ENCODE results near the gene GPATCH4. TPM values are rescaled to one million over a fixed set of nuclear protein-coding genes. Genes with fewer than 3 reads are reported as not detected.
A peak's percentile ranks its signal among the peaks of the same experiment; 100 is the strongest.
"Not testable (repeated sequence)": the region's sequence is repeated elsewhere in the genome, so short reads cannot be mapped to it uniquely, and the experiment has no call there.

The GPATCH4 gene
- total RNA-seq, 1 donor from 2014 or later: 104 TPM

- intact Hi-C loops (cut with micrococcal nuclease): loop anchor here (5.0 kb wide), 2 partner anchors 83 to 187 kb away; partner anchors contain the start of gene CRABP2
- Mint-ChIP-seq H3K9me3 (no peaks in the 10 kb centered on the region), H3K36me3 (ENCODE audit: low read depth) (no peaks in the 10 kb centered on the region), H3K4me3 (no peak overlapping the region), H3K27ac (no peak overlapping the region), H3K4me1 (ENCODE audit: low read depth) (peaks cover 8% of the 10 kb centered on the region), H3K27me3 (ENCODE audit: insufficient read depth) (peaks cover 76% of the 10 kb centered on the region)
- no peak for DNase-seq (ENCODE audit: low spot score)
These were observed 22.9 kb upstream of the GPATCH4 start for GRCh38 chr1:156623946-156624813.

- Mint-ChIP-seq H3K4me3 (no peak overlapping the region), H3K9me3 (no peaks in the 10 kb centered on the region), H3K27ac (no peak overlapping the region), H3K36me3 (ENCODE audit: low read depth) (no peaks in the 10 kb centered on the region), H3K4me1 (ENCODE audit: low read depth) (peaks cover 8% of the 10 kb centered on the region), H3K27me3 (ENCODE audit: insufficient read depth) (peaks cover 73% of the 10 kb centered on the region)
- DNase-seq (ENCODE audit: low spot score): no peak
- intact Hi-C loops (cut with micrococcal nuclease): loop anchor here (5.0 kb wide), 2 partner anchors 85 to 185 kb away; partner anchors contain the start of gene CRABP2
These were observed 21.5 kb upstream of the GPATCH4 start for GRCh38 chr1:156622581-156623297.

- H3K36me3 Mint-ChIP-seq (ENCODE audit: low read depth): no peaks in the 10 kb centered on the region
- intact Hi-C loops (cut with micrococcal nuclease): loop anchor here (1.0 kb wide), 1 partner anchor 10 kb away; no protein-coding TSS in a partner anchor
- no peaks in the 10 kb centered on the region for H3K4me1 Mint-ChIP-seq (ENCODE audit: low read depth)
- no peak overlapping the region for H3K27ac Mint-ChIP-seq
- peaks cover 72% of the 10 kb centered on the region for H3K27me3 Mint-ChIP-seq (ENCODE audit: insufficient read depth)
- DNase-seq (ENCODE audit: low spot score): no peak
- no peaks in the 10 kb centered on the region for H3K9me3 Mint-ChIP-seq
- no peak overlapping the region for H3K4me3 Mint-ChIP-seq
These were observed 18.3 kb upstream of the GPATCH4 start for GRCh38 chr1:156619582-156619955.

GRCh38 chr1:156618853-156619581 is 17.7 kb upstream of the GPATCH4 start, which contains the start of gene HAPLN2:
TSS of gene HAPLN2 (plus strand) at chr1:156619415. CDS start at chr1:156623491, 4,076 bp downstream.
- no peak within 1 kb of the TSS for H3K27ac Mint-ChIP-seq
- H3K4me1 Mint-ChIP-seq (ENCODE audit: low read depth): no peaks in the 10 kb centered on the region
- H3K27me3 Mint-ChIP-seq (ENCODE audit: insufficient read depth): peaks cover 75% of the 10 kb centered on the region
- H3K36me3 Mint-ChIP-seq (ENCODE audit: low read depth): no peaks in the 10 kb centered on the region
- no peaks in the 10 kb centered on the region for H3K9me3 Mint-ChIP-seq
- no peak within 1 kb of the TSS for H3K4me3 Mint-ChIP-seq
- no peak for DNase-seq (ENCODE audit: low spot score)
- intact Hi-C loops (cut with micrococcal nuclease): loop anchor here (1.0 kb wide), 1 partner anchor 10 kb away; no protein-coding TSS in a partner anchor

GRCh38 chr1:156616463-156616862 is 15.2 kb upstream of the GPATCH4 start:
- Mint-ChIP-seq H3K27me3 (ENCODE audit: insufficient read depth) (peaks cover 68% of the 10 kb centered on the region), H3K4me3 (no peak overlapping the region), H3K36me3 (ENCODE audit: low read depth) (no peaks in the 10 kb centered on the region), H3K9me3 (no peaks in the 10 kb centered on the region), H3K4me1 (ENCODE audit: low read depth) (no peaks in the 10 kb centered on the region), H3K27ac (no peak overlapping the region)
- intact Hi-C loops (cut with micrococcal nuclease): no loop called here
- no peak for DNase-seq (ENCODE audit: low spot score)

- Mint-ChIP-seq H3K9me3 (no peaks in the 10 kb centered on the region), H3K27me3 (ENCODE audit: insufficient read depth) (peaks cover 66% of the 10 kb centered on the region), H3K36me3 (ENCODE audit: low read depth) (no peaks in the 10 kb centered on the region), H3K27ac (no peak overlapping the region), H3K4me1 (ENCODE audit: low read depth) (no peaks in the 10 kb centered on the region), H3K4me3 (no peak overlapping the region)
- intact Hi-C loops (cut with micrococcal nuclease): no loop called here
- no peak for DNase-seq (ENCODE audit: low spot score)
These were observed 14.7 kb upstream of the GPATCH4 start for GRCh38 chr1:156615946-156616345.

GRCh38 chr1:156612666-156613065 is 11.4 kb upstream of the GPATCH4 start:
- intact Hi-C loops (cut with micrococcal nuclease): no loop called here
- peaks cover 12% of the 10 kb centered on the region for H3K4me1 Mint-ChIP-seq (ENCODE audit: low read depth)
- H3K9me3 Mint-ChIP-seq: no peaks in the 10 kb centered on the region
- H3K36me3 Mint-ChIP-seq (ENCODE audit: low read depth): no peaks in the 10 kb centered on the region
- peaks cover 44% of the 10 kb centered on the region for H3K27me3 Mint-ChIP-seq (ENCODE audit: insufficient read depth)
- DNase-seq (ENCODE audit: low spot score): no peak
- no peak overlapping the region for H3K4me3 Mint-ChIP-seq
- no peak overlapping the region for H3K27ac Mint-ChIP-seq

GRCh38 chr1:156610072-156610471 is 8.8 kb upstream of the GPATCH4 start:
- DNase-seq (ENCODE audit: low spot score); H3K4me3 Mint-ChIP-seq; H3K36me3 Mint-ChIP-seq (ENCODE audit: low read depth); intact Hi-C loops (cut with micrococcal nuclease); H3K9me3 Mint-ChIP-seq; H3K27ac Mint-ChIP-seq: not testable (repeated sequence)
- H3K27me3 Mint-ChIP-seq (ENCODE audit: insufficient read depth): peaks cover 29% of the 10 kb centered on the region
- peaks cover 12% of the 10 kb centered on the region for H3K4me1 Mint-ChIP-seq (ENCODE audit: low read depth)

GRCh38 chr1:156608981-156609380 is 7.7 kb upstream of the GPATCH4 start:
- H3K4me3 Mint-ChIP-seq: no peak overlapping the region
- DNase-seq (ENCODE audit: low spot score): peak; percentile 24
- peaks cover 12% of the 10 kb centered on the region for H3K4me1 Mint-ChIP-seq (ENCODE audit: low read depth)
- no peaks in the 10 kb centered on the region for H3K9me3 Mint-ChIP-seq
- H3K36me3 Mint-ChIP-seq (ENCODE audit: low read depth): no peaks in the 10 kb centered on the region
- H3K27ac Mint-ChIP-seq: no peak overlapping the region
- intact Hi-C loops (cut with micrococcal nuclease): loop anchor here (1.0 to 5.0 kb wide), 6 partner anchors 10 to 224 kb away; partner anchors contain the start of genes HAPLN2 and IQGAP3
- H3K27me3 Mint-ChIP-seq (ENCODE audit: insufficient read depth): peaks cover 18% of the 10 kb centered on the region

GRCh38 chr1:156608036-156608674 is 6.9 kb upstream of the GPATCH4 start:
- peak; percentile 49 for DNase-seq (ENCODE audit: low spot score)
- intact Hi-C loops (cut with micrococcal nuclease): loop anchor here (1.0 to 5.0 kb wide), 2 partner anchors 24 to 36 kb away; partner anchors contain the start of gene IQGAP3
- H3K27me3 Mint-ChIP-seq (ENCODE audit: insufficient read depth): peaks cover 14% of the 10 kb centered on the region
- peaks cover 12% of the 10 kb centered on the region for H3K4me1 Mint-ChIP-seq (ENCODE audit: low read depth)
- no peaks in the 10 kb centered on the region for H3K9me3 Mint-ChIP-seq
- H3K36me3 Mint-ChIP-seq (ENCODE audit: low read depth): no peaks in the 10 kb centered on the region
- no peak overlapping the region for H3K27ac Mint-ChIP-seq
- H3K4me3 Mint-ChIP-seq: no peak overlapping the region

GRCh38 chr1:156607344-156607743 is 6.1 kb upstream of the GPATCH4 start:
- DNase-seq (ENCODE audit: low spot score); H3K36me3 Mint-ChIP-seq (ENCODE audit: low read depth); H3K9me3 Mint-ChIP-seq; H3K27ac Mint-ChIP-seq; H3K27me3 Mint-ChIP-seq (ENCODE audit: insufficient read depth); H3K4me3 Mint-ChIP-seq: not testable (repeated sequence)
- intact Hi-C loops (cut with micrococcal nuclease): loop anchor here (5.0 kb wide), 1 partner anchor 35 kb away; the partner anchor contains the start of gene IQGAP3
- H3K4me1 Mint-ChIP-seq (ENCODE audit: low read depth): peaks cover 18% of the 10 kb centered on the region

GRCh38 chr1:156602557-156602993 is 1.3 kb upstream of the GPATCH4 start:
- peaks cover 37% of the 10 kb centered on the region for H3K4me1 Mint-ChIP-seq (ENCODE audit: low read depth)
- peaks cover 20% of the 10 kb centered on the region for H3K36me3 Mint-ChIP-seq (ENCODE audit: low read depth)
- peak overlapping the region; percentile 54 for H3K4me3 Mint-ChIP-seq
- no peak for DNase-seq (ENCODE audit: low spot score)
- no peaks in the 10 kb centered on the region for H3K27me3 Mint-ChIP-seq (ENCODE audit: insufficient read depth)
- peak overlapping the region; percentile 18 for H3K27ac Mint-ChIP-seq
- intact Hi-C loops (cut with micrococcal nuclease): loop anchor here (5.0 kb wide), 1 partner anchor 165 kb away; the partner anchor contains the start of gene PRCC
- no peaks in the 10 kb centered on the region for H3K9me3 Mint-ChIP-seq

All from activated T-helper 1 cell treated with anti-CD3 and anti-CD28 coated beads, Interleukin-12 subunit alpha, Interleukin-12 subunit beta, Interleukin-2, Interleukin-4 antibody, amounts not matched to agents 30 ng/mL and 10 ng/mL and 1 ng/mL, durations not matched to agents 14 hours and 24 hours and 36 hours (primary cell).